Glutamatergic neuron (in vitro differentiated cells): ENCODE measurements around the gene MEFV. TPM values are rescaled to one million over a fixed set of nuclear protein-coding genes. Genes with fewer than 3 reads are reported as not detected.

ENCODE experiments used
- DNase-seq: peaks from one replicate; pipeline ENCODE4 v3.0.0; 2022
- H3K27ac Mint-ChIP-seq: one replicate; pipeline ENCODE4 v1.8.0; 2020; ENCODE audit warnings: mild to moderate bottlenecking, mixed read lengths, inconsistent platforms; ENCODE audit not compliant: unreplicated experiment
- H3K27me3 Mint-ChIP-seq: one replicate; pipeline ENCODE4 v1.8.0; 2020; ENCODE audit warnings: mild to moderate bottlenecking, moderate library complexity, mixed read lengths, inconsistent platforms; ENCODE audit not compliant: unreplicated experiment
- H3K36me3 Mint-ChIP-seq: one replicate; pipeline ENCODE4 v1.8.0; 2020; ENCODE audit warnings: mild to moderate bottlenecking, mixed read lengths, inconsistent platforms; ENCODE audit not compliant: unreplicated experiment
- H3K4me1 Mint-ChIP-seq: one replicate; pipeline ENCODE4 v1.8.0; 2020; ENCODE audit warnings: mild to moderate bottlenecking, low read depth, mixed read lengths, inconsistent platforms; ENCODE audit not compliant: unreplicated experiment
- H3K4me3 Mint-ChIP-seq: one replicate; pipeline ENCODE4 v1.8.0; 2020; ENCODE audit warnings: mild to moderate bottlenecking, mixed read lengths, inconsistent platforms; ENCODE audit not compliant: unreplicated experiment
- H3K9me3 Mint-ChIP-seq: one replicate; pipeline ENCODE4 v1.8.0; 2020; ENCODE audit warnings: mild to moderate bottlenecking, moderate library complexity, mixed read lengths, inconsistent platforms; ENCODE audit not compliant: unreplicated experiment
- CTCF ChIP-seq: fragments of 200-600 bp; sonication (generic); IDR thresholded peaks from one replicate; pipeline ENCODE4 v1.5.0; 2021; ENCODE audit not compliant: partially characterized antibody, unreplicated experiment
- total RNA-seq: library from RNA; stranded (reverse); fragmentation: NEBNext Ultra II Directional; extraction: Animal tissue kit (Norgen Biotek cat#: 25700); gene quantifications from one replicate; pipeline ENCODE4 v1.2.1, GENCODE V29; 2021; ENCODE audit not compliant: unreplicated experiment

MEFV gene
- total RNA-seq, 1 donor from 2014 or later = not detected

- no peak for TF ChIP-seq CTCF
- Mint-ChIP-seq H3K9me3 (peaks cover 1% of the 10 kb centered on the region), H3K4me3 (no peak overlapping the region), H3K36me3 (no peaks in the 10 kb centered on the region), H3K27me3 (peaks cover 2% of the 10 kb centered on the region), H3K27ac (no peak overlapping the region), H3K4me1 (no peaks in the 10 kb centered on the region)
- no peak for DNase-seq
Observed at GRCh38 chr16:3248596-3248995, 7.8 kb downstream of the MEFV start.

DNA sequence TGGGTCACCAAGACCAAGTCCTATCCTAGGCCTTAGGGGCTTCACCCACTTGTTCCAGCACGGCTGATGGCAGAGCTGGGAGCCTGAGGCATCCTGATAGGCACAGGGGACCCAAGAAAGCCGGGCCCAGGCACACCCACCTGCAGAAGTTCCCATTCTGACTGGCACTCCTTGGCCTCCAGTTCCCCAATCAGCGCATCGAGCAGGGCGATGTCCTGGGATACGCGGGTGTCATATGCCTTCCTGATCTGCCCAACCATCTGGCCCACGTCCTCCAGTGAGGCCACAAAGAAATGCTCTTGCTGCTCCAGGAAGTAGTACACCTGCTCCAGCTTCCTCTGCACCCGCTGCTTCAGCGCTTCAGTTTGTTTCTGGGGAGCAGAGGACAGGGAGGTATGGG is 9.6 kb downstream of the MEFV start:
- peaks cover 2% of the 10 kb centered on the region for H3K27me3 Mint-ChIP-seq
- no peaks in the 10 kb centered on the region for H3K36me3 Mint-ChIP-seq
- no peaks in the 10 kb centered on the region for H3K4me1 Mint-ChIP-seq
- no peak overlapping the region for H3K4me3 Mint-ChIP-seq
- peaks cover 1% of the 10 kb centered on the region for H3K9me3 Mint-ChIP-seq
- DNase-seq = no peak
- H3K27ac Mint-ChIP-seq = no peak overlapping the region
- no peak for TF ChIP-seq CTCF

- Mint-ChIP-seq H3K27ac (no peak overlapping the region), H3K36me3 (no peaks in the 10 kb centered on the region), H3K27me3 (peaks cover 4% of the 10 kb centered on the region), H3K9me3 (peaks cover 1% of the 10 kb centered on the region), H3K4me3 (no peak overlapping the region), H3K4me1 (no peaks in the 10 kb centered on the region)
- TF ChIP-seq CTCF = no peak
- no peak for DNase-seq
Observed at GRCh38 chr16:3246002-3246401, 10.4 kb downstream of the MEFV start.

GRCh38 chr16:3243882-3244281 is 12.6 kb downstream of the MEFV start:
- no peak overlapping the region for H3K27ac Mint-ChIP-seq
- DNase-seq = no peak
- no peak for TF ChIP-seq CTCF
- peaks cover 1% of the 10 kb centered on the region for H3K9me3 Mint-ChIP-seq
- no peaks in the 10 kb centered on the region for H3K36me3 Mint-ChIP-seq
- H3K27me3 Mint-ChIP-seq = peaks cover 4% of the 10 kb centered on the region
- no peaks in the 10 kb centered on the region for H3K4me1 Mint-ChIP-seq
- H3K4me3 Mint-ChIP-seq = no peak overlapping the region

GRCh38 chr16:3242709-3243108 is 13.7 kb downstream of the MEFV start:
- Mint-ChIP-seq H3K9me3 (peaks cover 1% of the 10 kb centered on the region), H3K4me3 (no peak overlapping the region), H3K4me1 (no peaks in the 10 kb centered on the region), H3K36me3 (no peaks in the 10 kb centered on the region), H3K27ac (no peak overlapping the region), H3K27me3 (peaks cover 4% of the 10 kb centered on the region)
- TF ChIP-seq CTCF = no peak
- DNase-seq = no peak
